Measurements from ENCODE around the gene POLR1G. TPM values are rescaled to one million over a fixed set of nuclear protein-coding genes. Genes with fewer than 3 reads are reported as not detected.

The POLR1G gene
- total and polyA plus RNA-seq, 9 of the 15 experiments (the other 6 are each of a cell fraction or from before 2014, with no cell fraction given) = 3.0 to 50.1 (median 27.4) TPM

- TF ChIP-seq HES1 (IDR thresholded peaks at IDR 0.05; ENCODE audit: low read depth) (no peak), ZNF277 (CRISPR knock-in tag; IDR thresholded peaks at IDR 0.05; ENCODE audit: borderline replicate concordance) (no peak), FOXK1 (CRISPR knock-in tag; IDR thresholded peaks at IDR 0.05; ENCODE audit: borderline replicate concordance) (no peak), REST (IDR thresholded peaks at IDR 0.05; ENCODE audit: borderline replicate concordance) (peak; percentile 28; the same call in 1 of the 2 replicates), REST (CRISPR knock-in tag; IDR thresholded peaks at IDR 0.05; ENCODE audit: low read depth) (no peak), CBFA2T3 (IDR thresholded peaks at IDR 0.05) (no peak), CHD4 (IDR thresholded peaks at IDR 0.05; ENCODE audit: insufficient read depth, insufficient replicate concordance, low read depth, low read length, poor library complexity, severe bottlenecking) (peak; percentile 98), CHD2 (IDR thresholded peaks at IDR 0.05; ENCODE audit: low read depth, low read length) (no peak), ARID1B (IDR thresholded peaks at IDR 0.05) (no peak; the same call in 1 of the 2 replicates), ZBTB17 (CRISPR knock-in tag; IDR thresholded peaks at IDR 0.05) (no peak), UBTF (IDR thresholded peaks at IDR 0.05; ENCODE audit: borderline replicate concordance in 1 of 2, low read depth in 2 of 2, low read length in 2 of 2) (peak in 1 of 2 experiments; percentile 64; a peak in 1 of 4 replicates), ADNP (tag; IDR thresholded peaks at IDR 0.05) (peak; percentile 96), KDM5B (IDR thresholded peaks at IDR 0.05; ENCODE audit: insufficient replicate concordance, low read depth, low read length) (peak; percentile 35)
Observed at GRCh38 chr19:45428384-45429231, 22.2 kb downstream of the POLR1G start (continued).

Measured in K562 (cell line).